Measurements from ENCODE around the gene SPATA31C2.

SPATA31C2 gene

DNA sequence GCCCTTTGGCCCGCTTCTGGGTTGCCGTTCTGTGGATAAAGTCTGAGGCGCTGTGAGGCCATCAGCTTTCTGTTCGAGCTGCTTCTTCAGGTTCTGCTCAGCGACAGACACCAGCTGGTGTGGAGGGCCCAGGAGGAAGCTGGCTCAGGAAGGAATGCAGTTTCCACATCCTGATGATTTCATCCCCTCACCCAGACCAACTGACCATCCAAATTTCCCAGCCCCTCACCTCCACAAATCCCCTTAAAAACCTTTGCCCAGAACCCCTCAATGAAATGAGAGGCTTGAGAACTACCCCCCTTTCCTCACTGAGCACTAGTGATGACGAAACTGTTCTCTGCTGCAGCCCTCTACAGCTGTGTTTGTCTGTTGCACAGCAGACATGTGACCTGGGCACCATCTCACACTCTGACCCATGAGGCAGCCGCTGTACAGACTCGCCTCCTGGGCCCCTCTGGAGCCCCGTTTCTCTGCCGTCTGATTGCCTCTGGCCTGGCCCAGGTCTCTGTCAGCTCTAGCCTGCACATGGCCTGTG, 45.4 kb downstream of the SPATA31C2 start:
- peak overlapping the region in 1 of 2 donors; percentile 30 for H3K4me3 ChIP-seq (ENCODE audit: low read length in 2 of 2)
- H3K27ac ChIP-seq (ENCODE audit: low read depth in 2 of 2, low read length in 2 of 2) = no peak overlapping the region
- no peaks in the 10 kb centered on the region for H3K27me3 ChIP-seq (ENCODE audit: control insufficient read depth in 2 of 2, insufficient read depth in 2 of 2, low read length in 2 of 2)
- H3K4me1 ChIP-seq (ENCODE audit: control insufficient read depth in 2 of 2, insufficient read depth in 2 of 2, low read length in 2 of 2) = no peaks in the 10 kb centered on the region
- no peaks in the 10 kb centered on the region for H3K36me3 ChIP-seq (ENCODE audit: control insufficient read depth in 2 of 2, insufficient read depth in 2 of 2, low read length in 2 of 2)
- H3K9me3 ChIP-seq (ENCODE audit: control insufficient read depth in 2 of 2, low read length in 2 of 2) = no peaks in the 10 kb centered on the region
- H3K9ac ChIP-seq (ENCODE audit: low read depth in 1 of 2, low read length in 2 of 2) = no peak overlapping the region

DNA sequence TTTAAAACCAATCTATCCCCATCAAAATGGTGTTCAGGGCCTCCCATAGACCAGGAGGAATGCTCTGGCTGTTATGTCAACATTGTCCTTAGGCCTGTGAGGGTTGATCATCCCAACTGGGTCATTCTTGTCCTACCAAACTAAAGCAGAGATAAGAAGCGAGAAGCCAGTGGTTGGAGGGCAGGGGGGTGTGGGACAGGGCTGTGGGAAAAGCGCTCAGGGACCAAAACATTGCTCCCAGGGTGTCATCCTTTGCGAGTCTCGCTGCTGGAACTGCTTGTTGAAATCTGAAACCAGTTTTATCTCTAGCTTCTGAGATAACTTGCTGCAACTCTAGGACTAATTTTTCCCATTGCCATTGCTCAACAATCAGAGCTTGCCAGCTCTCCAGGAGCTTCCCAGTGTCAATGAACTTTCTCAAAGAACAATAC, 48.1 kb downstream of the SPATA31C2 start:
- no peaks in the 10 kb centered on the region for H3K4me1 ChIP-seq (ENCODE audit: control insufficient read depth in 2 of 2, insufficient read depth in 2 of 2, low read length in 2 of 2)
- no peak overlapping the region for H3K27ac ChIP-seq (ENCODE audit: low read depth in 2 of 2, low read length in 2 of 2)
- H3K9ac ChIP-seq (ENCODE audit: low read depth in 1 of 2, low read length in 2 of 2) = no peak overlapping the region
- no peak overlapping the region for H3K4me3 ChIP-seq (ENCODE audit: low read length in 2 of 2)
- H3K9me3 ChIP-seq (ENCODE audit: control insufficient read depth in 2 of 2, low read length in 2 of 2) = no peaks in the 10 kb centered on the region
- H3K27me3 ChIP-seq (ENCODE audit: control insufficient read depth in 2 of 2, insufficient read depth in 2 of 2, low read length in 2 of 2) = no peaks in the 10 kb centered on the region
- no peaks in the 10 kb centered on the region for H3K36me3 ChIP-seq (ENCODE audit: control insufficient read depth in 2 of 2, insufficient read depth in 2 of 2, low read length in 2 of 2)

DNA sequence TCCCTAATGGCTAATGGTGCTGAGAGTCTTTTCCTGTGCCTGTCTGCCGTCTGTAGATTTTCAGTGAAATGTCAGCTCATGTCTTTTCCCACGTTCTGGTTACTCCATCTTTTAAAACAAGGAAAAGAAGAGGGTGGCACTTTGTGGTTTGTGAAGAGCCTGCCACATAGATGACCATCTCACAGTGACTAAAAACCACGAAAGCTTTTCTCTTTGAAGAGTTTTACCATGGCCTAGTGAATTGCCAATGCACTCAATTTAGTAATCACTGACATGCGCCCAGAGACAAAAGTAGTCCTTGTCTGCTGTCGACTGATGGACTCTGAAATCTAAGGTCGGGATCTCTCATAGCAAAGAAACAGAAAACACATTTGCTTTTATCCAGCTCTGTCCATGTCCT, 50.4 kb downstream of the SPATA31C2 start:
- no peaks in the 10 kb centered on the region for H3K27me3 ChIP-seq (ENCODE audit: control insufficient read depth in 2 of 2, insufficient read depth in 2 of 2, low read length in 2 of 2)
- no peaks in the 10 kb centered on the region for H3K9me3 ChIP-seq (ENCODE audit: control insufficient read depth in 2 of 2, low read length in 2 of 2)
- no peak overlapping the region for H3K9ac ChIP-seq (ENCODE audit: low read depth in 1 of 2, low read length in 2 of 2)
- H3K4me3 ChIP-seq (ENCODE audit: low read length in 2 of 2) = no peak overlapping the region
- H3K4me1 ChIP-seq (ENCODE audit: control insufficient read depth in 2 of 2, insufficient read depth in 2 of 2, low read length in 2 of 2) = no peaks in the 10 kb centered on the region
- H3K36me3 ChIP-seq (ENCODE audit: control insufficient read depth in 2 of 2, insufficient read depth in 2 of 2, low read length in 2 of 2) = no peaks in the 10 kb centered on the region
- no peak overlapping the region for H3K27ac ChIP-seq (ENCODE audit: low read depth in 2 of 2, low read length in 2 of 2)

DNA sequence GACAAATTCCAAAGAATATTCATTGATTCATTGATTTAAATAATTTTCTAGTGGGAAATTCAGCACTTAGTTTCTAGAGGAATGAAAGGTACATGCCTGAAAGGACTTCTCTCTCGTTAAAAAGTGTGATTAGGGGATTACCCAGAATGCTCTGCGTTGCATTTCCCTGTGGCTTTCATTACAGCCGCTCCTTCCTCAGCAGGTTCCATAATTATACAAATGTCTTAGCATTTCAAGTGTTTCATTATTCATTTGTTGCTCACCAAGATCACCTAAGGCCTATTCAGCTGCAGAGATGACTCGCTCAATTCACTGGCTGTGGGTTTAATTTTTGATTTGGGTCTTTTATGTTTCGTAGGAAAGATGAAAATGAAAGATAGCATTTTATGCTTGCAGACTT, 52.8 kb downstream of the SPATA31C2 start:
- Histone ChIP-seq H3K4me3 (ENCODE audit: low read length in 2 of 2) (no peak overlapping the region), H3K27me3 (ENCODE audit: control insufficient read depth in 2 of 2, insufficient read depth in 2 of 2, low read length in 2 of 2) (no peaks in the 10 kb centered on the region), H3K4me1 (ENCODE audit: control insufficient read depth in 2 of 2, insufficient read depth in 2 of 2, low read length in 2 of 2) (no peaks in the 10 kb centered on the region), H3K9me3 (ENCODE audit: control insufficient read depth in 2 of 2, low read length in 2 of 2) (no peaks in the 10 kb centered on the region), H3K36me3 (ENCODE audit: control insufficient read depth in 2 of 2, insufficient read depth in 2 of 2, low read length in 2 of 2) (no peaks in the 10 kb centered on the region), H3K27ac (ENCODE audit: low read depth in 2 of 2, low read length in 2 of 2) (no peak overlapping the region), H3K9ac (ENCODE audit: low read depth in 1 of 2, low read length in 2 of 2) (no peak overlapping the region)

DNA sequence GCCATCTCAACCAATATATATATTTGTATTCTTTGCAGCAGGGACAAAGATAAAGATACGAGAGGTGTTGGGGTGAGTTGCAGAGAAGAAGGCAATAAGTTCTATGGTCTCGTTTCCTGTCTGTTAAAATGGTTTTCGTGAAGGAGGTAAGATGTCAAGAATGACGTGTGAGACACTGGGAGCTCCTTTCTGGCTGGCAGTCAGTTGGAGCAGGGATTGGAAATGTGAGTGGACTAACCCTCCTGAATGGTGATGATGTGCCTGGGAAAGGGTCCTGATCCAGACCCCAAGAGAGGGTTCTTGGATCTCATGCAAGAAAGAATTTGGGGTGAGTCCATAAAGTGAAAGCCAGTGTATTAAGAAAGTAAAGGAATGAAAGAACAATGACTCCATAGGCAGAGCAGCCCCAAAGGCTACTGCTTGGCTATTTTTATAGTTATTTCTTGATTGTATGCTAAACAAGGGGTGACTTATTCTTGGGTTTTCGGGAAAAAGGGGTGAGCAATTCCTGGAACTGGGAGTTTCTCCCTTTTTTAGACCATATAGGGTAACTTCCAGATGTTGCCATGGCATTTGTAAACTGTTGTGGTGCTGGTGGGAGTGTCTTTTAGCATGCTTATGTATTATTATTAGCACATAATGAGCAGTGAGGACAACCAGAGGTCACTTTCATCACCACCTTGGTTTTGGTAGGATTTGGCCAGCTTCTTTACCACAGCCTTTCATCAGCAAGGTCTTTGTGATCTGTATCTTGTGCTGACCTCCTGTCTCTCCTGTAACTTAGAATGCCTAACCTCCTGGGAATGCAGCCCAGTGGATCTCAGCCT, 53.7 kb downstream of the SPATA31C2 start:
- Histone ChIP-seq H3K9me3 (ENCODE audit: control insufficient read depth in 2 of 2, low read length in 2 of 2) (no peaks in the 10 kb centered on the region), H3K27ac (ENCODE audit: low read depth in 2 of 2, low read length in 2 of 2) (no peak overlapping the region), H3K9ac (ENCODE audit: low read depth in 1 of 2, low read length in 2 of 2) (no peak overlapping the region), H3K36me3 (ENCODE audit: control insufficient read depth in 2 of 2, insufficient read depth in 2 of 2, low read length in 2 of 2) (no peaks in the 10 kb centered on the region), H3K27me3 (ENCODE audit: control insufficient read depth in 2 of 2, insufficient read depth in 2 of 2, low read length in 2 of 2) (no peaks in the 10 kb centered on the region), H3K4me3 (ENCODE audit: low read length in 2 of 2) (no peak overlapping the region), H3K4me1 (ENCODE audit: control insufficient read depth in 2 of 2, insufficient read depth in 2 of 2, low read length in 2 of 2) (no peaks in the 10 kb centered on the region)

Data from mucosa of rectum (tissue), 2 donors.